GM23338 (cell line): ENCODE results near the gene LGALS7.

Experiments
- EZH2 ChIP-seq: fragments of 200-600 bp; sonication (generic); IDR thresholded peaks from one replicate; pipeline ENCODE4 v1.8.0; 2017; ENCODE audit warnings: antibody characterized with exemption, mild to moderate bottlenecking, low read depth; ENCODE audit not compliant: unreplicated experiment
- EZH2phosphoT487 ChIP-seq: fragments of 200-600 bp; sonication (generic); IDR thresholded peaks from one replicate; pipeline ENCODE4 v1.8.1; 2018; ENCODE audit warnings: antibody characterized with exemption; ENCODE audit not compliant: unreplicated experiment

DNA sequence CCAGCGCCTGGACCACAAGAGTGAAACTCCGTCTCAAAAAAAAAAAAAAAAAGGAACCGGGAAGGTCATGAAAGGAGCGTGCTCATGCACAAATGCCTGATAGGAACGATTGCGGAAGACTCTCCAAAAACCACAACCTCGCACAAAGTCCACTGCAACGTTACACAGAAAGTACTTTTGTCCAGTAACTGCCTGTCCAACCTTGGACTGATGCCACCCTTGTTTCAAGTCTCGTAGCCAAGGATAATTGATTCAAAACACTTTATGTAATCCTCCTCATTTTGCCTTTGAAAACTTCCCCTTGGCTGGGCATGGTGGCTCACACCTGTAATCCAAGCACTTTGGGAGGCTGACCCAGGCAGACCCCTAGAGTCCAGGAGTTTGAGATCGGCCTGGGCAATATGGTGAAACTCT is 13.7 kb downstream of the LGALS7 start:
- TF ChIP-seq EZH2 (no peak), EZH2phosphoT487 (no peak)
